ENCODE data around the gene FLT3.

DNA sequence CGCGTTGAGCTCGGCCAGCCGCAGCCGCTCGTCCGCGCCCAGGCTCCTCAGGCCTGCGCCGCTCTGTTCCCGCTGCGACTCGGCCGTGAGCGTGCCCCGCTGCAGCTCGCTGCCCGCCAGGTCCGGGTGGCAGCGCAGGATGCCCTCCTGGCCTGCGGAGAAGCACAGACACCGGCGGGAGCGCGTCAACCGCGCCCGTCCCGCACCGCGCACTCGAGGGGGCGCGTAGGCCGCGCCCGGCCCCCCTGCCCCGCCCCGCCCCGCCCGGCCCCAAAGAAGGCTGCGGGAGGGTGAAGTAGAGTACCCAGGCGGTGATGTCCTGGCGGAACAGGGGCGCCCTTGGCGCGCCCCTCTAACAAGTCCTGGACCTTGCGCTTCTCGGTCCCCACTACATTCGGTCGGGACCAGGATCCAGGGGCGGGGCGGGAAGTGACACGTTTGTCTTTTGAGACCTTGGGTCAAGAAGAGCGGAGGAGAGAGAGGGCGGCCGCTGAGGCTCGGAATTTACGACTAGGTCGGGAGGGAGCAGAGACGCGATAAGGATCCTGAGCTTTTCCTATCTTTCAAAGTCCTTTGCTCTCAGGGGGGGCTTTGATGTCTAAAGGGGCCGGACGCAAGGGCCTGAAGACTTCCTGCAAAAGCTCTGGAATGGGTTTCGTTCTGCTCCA lies 121.9 kb downstream of the FLT3 start:
- TF ChIP-seq POLR2AphosphoS5 (IDR thresholded peaks at IDR 0.05; ENCODE audit: borderline replicate concordance, low read depth, low read length): no peak
- TF ChIP-seq EZH2 (IDR thresholded peaks at IDR 0.05): no peak

Measured in SK-N-MC (cell line).